ENCODE measurements around the gene MZT1.

- TF ChIP-seq CTCF (IDR thresholded peaks at IDR 0.05) = no peak
- no peak for TF ChIP-seq POLR2A (IDR thresholded peaks at IDR 0.05)
Observed at GRCh38 chr13:72726726-72727416, 558 bp downstream of the MZT1 start.
